GM12874 (cell line): Measurements from ENCODE around the gene COL6A1.

Experiments
- CTCF ChIP-seq: IDR thresholded peaks from 2 replicates; pipeline ENCODE4 v1.5.1; 2011; ENCODE audit warnings: low read depth, mild to moderate bottlenecking, control low read depth, low read length, moderate library complexity; ENCODE audit not compliant: insufficient read depth

COL6A1 gene

DNA sequence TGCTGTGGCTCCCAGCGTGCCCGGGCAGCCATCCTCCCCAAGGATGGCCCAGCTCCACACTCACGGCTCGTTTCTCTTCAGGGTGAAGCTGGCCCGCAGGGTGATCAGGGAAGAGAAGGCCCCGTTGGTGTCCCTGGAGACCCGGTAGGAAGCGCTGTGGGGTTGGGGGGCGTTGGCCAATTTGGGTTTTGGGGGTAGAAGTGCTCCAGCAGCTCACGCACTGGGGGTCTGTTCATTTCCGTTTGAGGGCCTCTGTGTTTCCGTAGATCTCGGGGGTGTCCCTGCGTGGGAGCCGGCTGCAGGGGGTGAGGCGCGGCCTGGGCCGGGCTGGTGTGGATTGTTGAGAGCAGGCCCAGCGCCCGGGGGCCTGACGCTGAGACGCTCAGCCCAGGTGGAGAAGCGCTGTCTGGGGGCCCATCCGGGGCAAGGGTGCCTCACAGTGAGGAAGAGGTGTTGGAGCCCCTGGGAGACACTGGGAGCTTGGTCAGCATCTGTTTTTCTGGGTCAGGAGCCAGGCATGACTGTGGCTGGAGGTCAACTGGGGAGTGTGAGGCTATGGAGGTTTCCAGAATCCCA is 12.6 kb downstream of the COL6A1 start:
- TF ChIP-seq CTCF: no peak

GRCh38 chr21:45994759-45995685 is 13.5 kb downstream of the COL6A1 start:
- TF ChIP-seq CTCF: no peak

DNA sequence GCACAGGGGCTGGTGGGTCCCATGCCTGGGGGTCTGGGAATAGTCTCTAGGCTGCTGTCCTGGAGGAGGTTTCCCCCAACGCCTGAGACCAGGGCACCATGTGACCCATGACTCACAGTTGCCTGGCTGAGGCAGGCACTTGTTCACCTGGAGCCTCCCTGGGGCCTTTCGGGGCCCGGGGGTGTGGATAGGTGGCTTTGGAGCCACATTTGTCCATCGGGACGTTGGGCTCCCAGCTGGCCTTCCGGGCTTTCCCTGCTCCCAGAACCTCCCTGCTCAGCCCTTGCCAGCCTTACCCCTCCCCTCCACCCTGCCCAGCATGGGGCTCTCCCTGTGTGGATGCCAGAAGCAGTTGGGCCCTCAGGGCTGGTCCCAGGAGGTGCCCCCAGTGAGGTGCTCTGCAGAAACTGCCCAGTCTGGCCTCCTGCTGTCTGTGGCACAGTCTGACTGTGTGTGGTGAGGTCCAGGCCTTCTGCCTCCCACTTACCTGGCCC is 14.2 kb downstream of the COL6A1 start:
- no peak for TF ChIP-seq CTCF

GRCh38 chr21:45996311-45997204 is 15.0 kb downstream of the COL6A1 start:
- TF ChIP-seq CTCF: no peak

DNA sequence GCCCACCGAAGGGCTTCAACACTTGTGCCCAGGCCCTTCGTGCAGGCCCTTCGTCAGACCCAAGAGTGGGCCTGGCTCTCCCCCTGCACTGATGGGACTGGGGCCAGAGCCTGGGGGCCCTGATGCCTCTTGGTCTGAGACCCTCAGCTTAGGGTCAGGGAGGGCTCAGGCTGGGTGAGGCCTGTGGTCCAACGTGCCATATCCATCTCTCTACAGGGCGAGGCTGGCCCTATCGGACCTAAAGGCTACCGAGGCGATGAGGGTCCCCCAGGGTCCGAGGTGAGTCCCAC is 15.6 kb downstream of the COL6A1 start:
- no peak for TF ChIP-seq CTCF

DNA sequence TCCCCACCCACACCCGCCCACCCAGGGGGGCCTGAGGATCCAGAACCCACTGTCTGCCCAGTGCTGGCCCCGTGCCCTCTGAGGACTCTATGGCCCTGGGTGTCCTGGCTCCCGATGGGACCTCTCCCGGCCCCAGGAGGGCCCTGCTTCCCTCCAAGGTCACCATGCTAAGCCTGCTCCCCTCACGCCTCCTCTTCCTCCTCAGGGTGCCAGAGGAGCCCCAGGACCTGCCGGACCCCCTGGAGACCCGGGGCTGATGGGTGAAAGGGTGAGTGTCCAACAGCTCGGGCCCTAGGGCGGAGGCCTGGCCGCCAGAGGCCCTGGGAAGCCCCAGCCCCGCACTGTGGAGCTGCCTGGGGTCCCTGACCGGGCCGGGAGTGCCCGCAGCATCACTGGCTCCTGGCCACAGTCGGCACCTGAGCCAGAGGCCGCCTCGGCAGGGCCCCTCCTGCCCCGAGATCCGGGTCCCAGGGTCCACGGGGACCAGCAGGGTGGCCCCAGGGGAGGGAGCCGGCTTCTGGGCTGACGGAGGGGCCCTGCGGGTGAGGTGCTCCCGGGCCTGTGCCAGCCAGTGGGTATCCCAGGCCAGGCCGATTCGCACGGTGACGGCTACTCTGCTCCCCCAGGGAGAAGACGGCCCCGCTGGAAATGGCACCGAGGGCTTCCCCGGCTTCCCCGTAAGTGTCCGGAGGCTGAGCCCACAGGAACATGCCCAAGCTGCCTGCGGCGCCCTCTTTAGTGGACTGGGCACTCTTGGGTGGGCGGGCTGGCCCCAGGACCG is 16.1 kb downstream of the COL6A1 start:
- no peak for TF ChIP-seq CTCF

- no peak for TF ChIP-seq CTCF
Measured at GRCh38 chr21:45998276-45998701, 16.7 kb downstream of the COL6A1 start.
